Right hindlimb (tissue), 1 donor: ENCODE measurements around the gene EVI5L.
"Not testable (repeated sequence)": the region's sequence is repeated elsewhere in the genome, so short reads cannot be mapped to it uniquely, and the experiment has no call there.

Experiments
- DNase-seq: peaks from one replicate; pipeline ENCODE4 v3.0.0-alpha.2; 2018

The EVI5L gene

GRCh38 chr19:7874897-7875273, 44.9 kb downstream of the EVI5L start:
- no peak for DNase-seq

DNA sequence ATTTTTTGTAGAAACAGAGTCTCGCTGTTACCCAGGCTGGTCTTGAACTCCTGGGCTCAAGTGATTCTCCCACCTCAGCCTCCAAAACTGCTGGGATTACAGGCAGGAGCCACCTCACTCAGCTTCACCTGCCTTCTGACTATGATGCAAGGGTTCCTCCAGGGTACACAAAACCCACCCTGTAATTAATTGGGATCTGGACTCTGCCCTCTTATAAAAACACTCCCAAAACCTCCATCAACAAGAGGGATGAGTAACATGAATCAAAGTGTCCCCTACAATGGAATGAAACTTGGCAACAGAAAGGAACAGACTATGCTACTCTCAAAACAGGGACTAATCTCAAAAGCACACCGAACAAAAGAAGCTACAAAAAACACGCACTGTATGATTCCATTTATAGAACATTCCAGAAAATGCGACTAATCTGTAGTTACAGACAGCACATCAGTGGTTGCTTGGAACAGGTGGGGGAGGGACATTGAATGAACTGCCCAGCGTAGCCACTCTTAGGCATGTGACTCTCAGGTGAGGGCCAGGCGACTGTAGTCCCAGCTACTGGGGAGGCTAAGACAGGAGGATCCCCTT, 47.3 kb downstream of the EVI5L start:
- no peak for DNase-seq

GRCh38 chr19:7879111-7879807, 49.2 kb downstream of the EVI5L start:
- no peak for DNase-seq

GRCh38 chr19:7879836-7880235, 49.8 kb downstream of the EVI5L start:
- DNase-seq = no peak

DNA sequence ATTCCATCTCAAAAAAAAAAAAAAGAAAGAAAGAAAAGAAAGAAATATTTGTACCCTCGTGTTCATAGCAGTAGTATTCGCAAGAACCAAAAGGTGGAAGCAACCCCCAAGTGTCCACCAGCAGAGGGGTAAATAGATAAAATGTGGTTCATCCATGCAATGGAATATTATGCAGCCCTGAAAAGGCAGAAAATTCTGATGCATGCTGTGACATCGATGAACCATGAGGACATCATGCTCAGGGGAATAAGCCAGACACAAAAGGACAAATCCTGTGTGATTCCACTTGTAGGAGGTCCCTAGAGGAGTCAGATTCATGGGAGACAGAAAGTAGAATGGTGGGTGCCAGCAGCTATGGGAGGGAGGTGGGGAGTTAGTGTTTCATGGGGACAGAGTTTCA, 51.9 kb downstream of the EVI5L start:
- no peak for DNase-seq

DNA sequence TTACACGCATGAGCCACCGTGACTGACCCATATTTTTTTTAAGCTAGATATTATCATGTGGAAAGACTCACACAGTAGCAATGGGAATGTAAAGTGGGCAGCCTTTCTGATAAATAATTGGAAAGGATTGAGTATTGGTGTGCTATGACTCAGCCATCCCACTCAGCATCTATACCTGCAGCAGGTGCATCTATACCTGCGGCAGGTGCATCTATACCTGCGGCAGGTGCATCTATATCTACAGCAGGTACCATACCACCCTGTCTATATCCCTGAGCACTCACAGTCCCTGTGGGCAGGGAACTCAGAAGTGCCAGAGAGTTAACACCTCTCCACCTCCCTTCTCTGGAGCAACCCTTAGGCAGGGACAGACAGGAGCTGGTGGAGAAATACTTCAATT, 53.1 kb downstream of the EVI5L start:
- DNase-seq = no peak

GRCh38 chr19:7883796-7884570, 54.0 kb downstream of the EVI5L start:
- DNase-seq = no peak

GRCh38 chr19:7885818-7886217, 55.8 kb downstream of the EVI5L start:
- DNase-seq = no peak

GRCh38 chr19:7887408-7888144, 57.6 kb downstream of the EVI5L start:
- no peak for DNase-seq

- no peak for DNase-seq
Observed at GRCh38 chr19:7888145-7888825, 58.3 kb downstream of the EVI5L start, which contains the start of gene LRRC8E. TSS of gene LRRC8E (plus strand) at chr19:7888510. CDS start at chr19:7895604, 7,094 bp downstream.

DNA sequence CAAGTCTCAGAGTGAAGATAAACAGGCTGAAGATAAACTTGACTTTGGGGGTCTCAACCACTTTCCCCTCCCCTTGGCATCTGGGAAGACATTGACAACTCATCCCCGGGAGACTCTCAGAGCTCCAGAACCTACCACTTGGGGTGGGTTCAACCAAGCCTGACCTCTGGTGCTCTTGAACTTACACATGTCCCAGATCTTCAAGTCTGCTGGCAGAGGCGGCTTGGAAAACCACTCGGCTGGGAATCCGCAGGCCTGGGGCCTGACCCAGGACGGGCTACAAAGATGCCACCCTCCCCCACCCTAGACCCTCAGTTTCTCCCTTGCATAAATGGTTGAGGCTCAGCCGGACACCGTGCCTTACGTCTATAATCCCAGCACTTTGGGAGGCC, 58.8 kb downstream of the EVI5L start:
- no peak for DNase-seq

DNA sequence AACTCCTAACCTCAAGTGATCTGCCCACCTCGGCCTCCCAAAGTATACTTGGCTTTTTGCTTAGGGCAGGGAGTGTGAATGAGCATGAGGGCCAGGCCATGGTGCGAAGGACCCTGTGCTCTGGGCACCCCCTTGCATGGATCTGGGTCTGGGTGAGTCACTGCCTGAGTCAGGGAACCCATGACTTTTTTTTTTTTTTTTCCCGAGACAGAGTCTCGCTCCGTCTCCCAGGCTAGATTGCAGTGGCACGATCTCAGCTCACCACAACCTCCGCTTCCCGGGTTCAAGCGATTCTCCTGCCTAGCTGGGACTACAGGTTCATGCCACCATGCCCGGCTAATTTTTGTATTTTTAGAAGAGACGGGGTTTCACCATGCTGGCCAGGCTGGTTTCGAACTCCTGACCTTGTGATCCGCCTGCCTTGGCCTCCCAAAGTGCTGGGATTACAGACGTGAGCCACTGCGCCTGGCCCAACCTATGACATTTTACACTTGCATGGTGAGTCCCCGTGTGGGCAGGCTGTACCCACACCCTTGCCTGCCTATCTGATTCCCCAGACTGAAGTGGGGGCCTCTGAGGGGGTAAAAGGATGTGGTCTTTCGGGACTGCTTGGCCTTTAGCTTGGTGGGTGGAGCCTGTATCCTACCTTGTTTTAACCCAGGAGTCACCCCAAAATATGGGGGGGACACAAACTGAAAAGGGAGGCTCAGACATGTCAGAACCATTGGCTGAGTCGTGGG, 63.5 kb downstream of the EVI5L start:
- DNase-seq = not testable (repeated sequence)

- DNase-seq = no peak
Observed at GRCh38 chr19:7894612-7895309, 64.7 kb downstream of the EVI5L start.

DNA sequence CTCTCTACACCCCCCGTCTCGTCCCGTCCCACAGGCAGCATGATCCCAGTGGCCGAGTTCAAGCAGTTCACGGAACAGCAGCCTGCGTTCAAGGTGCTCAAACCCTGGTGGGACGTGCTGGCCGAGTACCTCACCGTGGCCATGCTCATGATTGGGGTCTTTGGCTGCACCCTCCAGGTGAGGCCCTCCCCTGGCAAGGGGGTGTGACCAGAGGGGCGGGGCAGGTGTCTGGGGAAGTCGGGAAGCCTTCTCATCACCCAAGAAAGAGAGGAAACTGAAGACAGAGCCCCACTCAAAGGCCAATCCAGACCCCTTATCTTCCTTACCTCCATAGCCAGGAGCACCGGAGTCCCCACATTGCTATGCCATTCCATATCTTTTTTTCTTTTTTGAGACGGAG, 65.5 kb downstream of the EVI5L start:
- DNase-seq = no peak

GRCh38 chr19:7897292-7897691, 67.3 kb downstream of the EVI5L start:
- DNase-seq = no peak

DNA sequence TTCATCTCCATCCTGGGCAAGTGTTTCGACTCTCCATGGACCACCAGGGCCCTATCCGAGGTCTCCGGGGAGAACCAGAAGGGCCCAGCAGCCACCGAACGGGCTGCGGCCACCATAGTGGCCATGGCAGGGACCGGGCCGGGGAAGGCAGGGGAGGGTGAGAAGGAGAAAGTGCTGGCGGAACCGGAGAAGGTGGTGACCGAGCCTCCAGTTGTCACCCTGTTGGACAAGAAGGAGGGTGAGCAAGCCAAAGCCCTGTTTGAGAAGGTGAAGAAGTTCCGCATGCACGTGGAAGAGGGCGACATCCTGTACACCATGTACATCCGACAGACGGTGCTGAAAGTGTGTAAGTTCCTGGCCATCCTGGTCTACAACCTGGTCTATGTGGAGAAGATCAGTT, 68.9 kb downstream of the EVI5L start:
- no peak for DNase-seq

DNA sequence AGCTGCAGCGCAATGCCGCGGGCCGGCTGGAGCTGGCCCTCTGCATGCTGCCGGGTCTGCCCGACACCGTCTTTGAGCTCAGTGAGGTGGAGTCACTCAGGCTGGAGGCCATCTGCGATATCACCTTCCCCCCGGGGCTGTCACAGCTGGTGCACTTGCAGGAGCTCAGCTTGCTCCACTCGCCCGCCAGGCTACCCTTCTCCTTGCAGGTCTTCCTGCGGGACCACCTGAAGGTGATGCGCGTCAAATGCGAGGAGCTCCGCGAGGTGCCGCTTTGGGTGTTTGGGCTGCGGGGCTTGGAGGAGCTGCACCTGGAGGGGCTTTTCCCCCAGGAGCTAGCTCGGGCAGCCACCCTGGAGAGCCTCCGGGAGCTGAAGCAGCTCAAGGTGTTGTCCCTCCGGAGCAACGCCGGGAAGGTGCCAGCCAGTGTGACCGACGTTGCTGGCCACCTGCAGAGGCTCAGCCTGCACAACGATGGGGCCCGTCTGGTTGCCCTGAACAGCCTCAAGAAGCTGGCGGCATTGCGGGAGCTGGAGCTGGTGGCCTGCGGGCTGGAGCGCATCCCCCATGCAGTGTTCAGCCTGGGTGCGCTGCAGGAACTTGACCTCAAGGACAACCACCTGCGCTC, 69.8 kb downstream of the EVI5L start:
- no peak for DNase-seq

DNA sequence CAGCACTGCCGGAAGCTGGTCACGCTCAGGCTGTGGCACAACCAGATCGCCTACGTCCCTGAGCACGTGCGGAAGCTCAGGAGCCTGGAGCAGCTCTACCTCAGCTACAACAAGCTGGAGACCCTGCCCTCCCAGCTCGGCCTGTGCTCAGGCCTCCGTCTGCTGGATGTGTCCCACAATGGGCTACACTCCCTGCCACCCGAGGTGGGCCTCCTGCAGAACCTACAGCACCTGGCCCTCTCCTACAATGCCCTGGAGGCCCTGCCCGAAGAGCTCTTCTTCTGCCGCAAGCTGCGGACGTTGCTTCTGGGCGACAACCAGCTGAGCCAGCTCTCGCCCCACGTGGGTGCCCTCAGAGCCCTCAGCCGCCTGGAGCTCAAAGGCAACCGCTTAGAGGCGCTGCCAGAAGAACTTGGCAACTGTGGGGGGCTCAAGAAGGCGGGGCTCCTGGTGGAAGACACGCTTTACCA, 70.4 kb downstream of the EVI5L start:
- no peak for DNase-seq

DNA sequence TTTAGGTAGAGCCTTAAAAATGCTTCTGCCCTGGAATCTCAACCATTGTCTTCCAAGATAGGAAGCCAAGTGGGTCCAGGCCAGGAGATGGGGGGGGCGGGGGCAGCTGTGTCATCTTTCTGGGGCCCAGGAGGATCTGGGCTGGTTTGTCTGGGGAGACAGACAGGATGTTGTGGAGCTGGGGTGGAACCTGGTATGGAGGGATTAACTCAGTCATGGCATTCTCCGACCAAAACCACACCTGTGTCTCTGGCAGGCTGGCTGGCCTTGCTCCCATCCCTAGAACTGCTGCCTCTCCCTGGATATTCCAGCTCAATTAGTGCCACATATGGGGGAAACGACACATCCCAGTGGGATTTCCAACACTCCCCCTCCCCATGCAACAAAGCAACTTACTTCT, 70.9 kb downstream of the EVI5L start:
- no peak for DNase-seq

DNA sequence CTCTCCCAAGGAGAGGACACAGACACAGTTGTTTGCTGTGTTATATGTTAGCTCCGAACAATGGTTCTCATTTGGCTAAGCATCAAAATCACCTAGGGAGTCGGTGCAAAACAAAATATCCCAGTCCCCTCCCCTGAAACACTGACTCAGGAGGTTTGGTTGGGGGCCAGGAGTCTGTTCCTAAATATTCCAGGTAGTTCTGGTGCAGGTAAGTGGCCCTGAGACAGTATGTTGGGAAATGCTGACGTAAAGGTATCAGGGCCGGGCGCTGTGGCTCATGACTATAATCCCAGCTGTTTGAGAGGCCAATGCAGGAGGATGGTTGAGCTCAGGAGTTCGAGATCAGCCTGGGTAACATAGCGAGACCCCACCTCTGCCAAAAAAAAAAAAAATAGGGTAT, 71.3 kb downstream of the EVI5L start:
- DNase-seq = no peak

DNA sequence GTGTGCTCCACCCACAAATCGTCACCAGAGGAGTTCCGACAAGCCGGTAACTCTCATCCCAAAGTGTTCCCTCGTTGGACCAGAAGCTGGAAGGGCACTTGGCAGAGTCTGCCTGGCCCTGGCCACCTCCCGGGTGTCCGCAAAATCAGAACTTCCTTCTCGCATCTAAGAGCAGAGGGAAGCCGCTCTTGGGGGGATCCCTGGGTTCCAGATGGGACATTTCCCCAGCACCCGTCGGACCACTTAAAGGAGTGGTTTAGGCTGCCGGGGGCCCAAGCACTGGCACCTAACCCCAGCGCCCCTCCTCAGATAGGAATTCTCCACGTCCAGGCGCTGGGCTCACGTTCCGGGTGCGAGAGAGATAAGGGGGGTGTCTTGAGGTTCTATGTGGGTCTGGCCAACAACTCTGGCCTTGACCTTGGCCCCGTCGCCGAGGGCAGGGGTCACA, 72.8 kb downstream of the EVI5L start:
- no peak for DNase-seq
